Pancreas (tissue), 10 donors: ENCODE measurements around the gene TACC3. TPM values are rescaled to one million over a fixed set of nuclear protein-coding genes. Genes with fewer than 3 reads are reported as not detected.

ENCODE experiments used
- ATAC-seq, 4 donors: fragments of 200-7000 bp; cut with Tn5 transposase; one replicate each; pipeline versions ENCODE4 v1.8.0 to v1.9.1; 2020; ENCODE audit warnings: mild to moderate bottlenecking in 4 of 4, moderate library complexity in 4 of 4
- DNase-seq, 6 donors: peaks; one replicate each; pipeline ENCODE4 v3.0.0-alpha.2; 2020
- FAIRE-seq: peaks from 2 replicates; lab custom pipeline; 2012; peaks lifted over from hg19 to GRCh38; lab: Jason Lieb, UNC
- H3K27ac ChIP-seq, 4 donors: fragments of 200-600 bp; sonication (generic); 1 replicate in 3 of 4; 2 replicates in 1 of 4; pipeline versions ENCODE4 v1.5.0 to v1.8.0; 2020
- H3K27me3 ChIP-seq, 4 donors: fragments of 200-600 bp; one replicate each; pipeline ENCODE4 v1.8.0; 2021
- H3K36me3 ChIP-seq, 3 donors: fragments of 200-600 bp; sonication (generic) in 1 of 3; one replicate each; pipeline versions ENCODE4 v1.5.0 to v1.8.0; 2020 to 2021
- H3K4me1 ChIP-seq, 3 donors: fragments of 200-600 bp; one replicate each; pipeline ENCODE4 v1.8.0; 2021
- H3K4me3 ChIP-seq, 4 donors: fragments of 200-600 bp; sonication (generic) in 2 of 4; one replicate each; pipeline versions ENCODE4 v1.5.0 to v1.8.0; 2020 to 2021
- H3K9me3 ChIP-seq, 4 donors: fragments of 200-600 bp; one replicate each; pipeline ENCODE4 v1.8.0; 2021
- WGBS, 2 donors: extraction: QIAGEN DNeasy Blood & Tissue Kit; methylation state at CpG; one replicate each; pipeline ENCODE4 v1.1.7; 2013; 5-methylcytosine and 5-hydroxymethylcytosine counted together
- intact Hi-C, 3 donors: fragments of 100-400 bp; cut with DNase I; formaldehyde crosslinking; loops; one replicate each; pipeline versions ENCODE4 v1.11.1 to v1.14.2; 2022
- polyA plus RNA-seq, 2 donors: library from polyadenylated mRNA; stranded (reverse); fragments of 200-250 nt; gene quantifications; one replicate each; pipeline ENCODE4 v1.2.3, GENCODE V29; 2013
- total RNA-seq, 6 donors: library from RNA; stranded (reverse); fragmentation: NEBNext Ultra II Directional in 4 of 6; extraction: Animal tissue kit (Norgen Biotek cat#: 25700) in 4 of 6; gene quantifications; one replicate each; pipeline versions ENCODE4 v1.2.1 to v1.2.4, GENCODE V29; 2021 to 2023
- TF ChIP-seq, protein P1 (sequence below), 4 donors: fragments of 200-600 bp; sonication (generic) in 3 of 4; IDR thresholded peaks; one replicate each; pipeline versions ENCODE4 v1.5.0 to v1.8.0; 2021; ENCODE audit warnings: antibody characterized with exemption in 4 of 4
- donor health status: healthy with polysubstance abuse.
- donor health status: DM: no; HTN: no; CAD: no; lungs with moderate emphysema.
- donor health status: DM: no; HTN: no; CAD: no.
- donor health status: control.
- donor health status: control.
- donor health status: Bipolar disorder and iron deficiency.
- donor health status: DM: yes; HTN: yes; CAD: no.
- donor health status: DM: no; HTN: no; CAD: no.
- donor health status: DM: no; HTN: no; CAD: no.
- donor health status: DM: yes; HTN: yes; CAD: no.

The TACC3 gene
- total and polyA plus RNA-seq, 8 donors, result 0.97 to 4.8 (median 3.3) TPM

DNA sequence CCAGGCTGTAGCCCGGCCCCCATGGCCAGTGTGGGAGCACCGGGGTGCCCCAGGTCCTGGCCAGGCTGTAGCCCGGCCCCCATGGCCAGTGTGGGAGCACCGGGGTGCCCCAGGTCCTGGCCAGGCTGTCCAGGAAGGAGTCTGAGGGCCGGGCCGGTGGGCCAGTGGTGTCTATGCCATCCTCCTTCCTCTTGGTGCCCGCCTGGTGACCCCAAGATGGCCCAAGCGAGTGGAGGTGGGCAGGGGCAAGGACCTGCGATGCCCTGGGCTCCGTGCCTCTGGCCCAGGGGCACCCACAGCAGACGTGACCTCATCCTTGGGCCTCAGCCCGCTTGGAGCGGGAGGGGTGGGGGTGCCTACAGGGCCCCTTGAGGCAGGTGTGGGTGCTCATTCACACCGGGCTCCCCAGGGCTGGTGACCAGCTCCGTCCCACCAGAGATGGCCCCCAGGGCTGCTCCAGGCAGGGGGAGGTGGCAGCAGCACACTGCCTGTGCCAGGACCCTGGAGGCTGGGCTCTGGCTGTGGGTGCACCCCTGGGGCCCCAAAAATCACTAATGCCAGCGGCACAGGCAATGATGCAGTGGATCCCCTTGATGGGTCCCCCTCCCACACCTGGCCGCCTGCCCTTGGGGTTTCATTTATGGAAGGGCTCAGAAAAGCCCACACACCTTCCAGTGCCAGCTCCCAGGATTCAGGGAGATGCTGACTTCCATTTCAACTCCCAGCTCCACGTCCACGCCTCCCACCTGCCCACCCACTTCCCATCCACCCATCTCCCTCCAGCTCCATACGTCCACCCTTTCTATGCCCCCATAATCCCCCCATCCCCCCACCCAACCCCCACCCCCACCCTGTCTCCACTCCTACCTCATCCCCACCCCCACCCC lies 35.8 kb downstream of the TACC3 start:
- no peaks in the 10 kb centered on the region for H3K9me3 ChIP-seq
- H3K4me3 ChIP-seq, result no peak overlapping the region
- FAIRE-seq (no peak), ATAC-seq (no peak), DNase-seq (no peak)
- TF ChIP-seq, protein P1, sequence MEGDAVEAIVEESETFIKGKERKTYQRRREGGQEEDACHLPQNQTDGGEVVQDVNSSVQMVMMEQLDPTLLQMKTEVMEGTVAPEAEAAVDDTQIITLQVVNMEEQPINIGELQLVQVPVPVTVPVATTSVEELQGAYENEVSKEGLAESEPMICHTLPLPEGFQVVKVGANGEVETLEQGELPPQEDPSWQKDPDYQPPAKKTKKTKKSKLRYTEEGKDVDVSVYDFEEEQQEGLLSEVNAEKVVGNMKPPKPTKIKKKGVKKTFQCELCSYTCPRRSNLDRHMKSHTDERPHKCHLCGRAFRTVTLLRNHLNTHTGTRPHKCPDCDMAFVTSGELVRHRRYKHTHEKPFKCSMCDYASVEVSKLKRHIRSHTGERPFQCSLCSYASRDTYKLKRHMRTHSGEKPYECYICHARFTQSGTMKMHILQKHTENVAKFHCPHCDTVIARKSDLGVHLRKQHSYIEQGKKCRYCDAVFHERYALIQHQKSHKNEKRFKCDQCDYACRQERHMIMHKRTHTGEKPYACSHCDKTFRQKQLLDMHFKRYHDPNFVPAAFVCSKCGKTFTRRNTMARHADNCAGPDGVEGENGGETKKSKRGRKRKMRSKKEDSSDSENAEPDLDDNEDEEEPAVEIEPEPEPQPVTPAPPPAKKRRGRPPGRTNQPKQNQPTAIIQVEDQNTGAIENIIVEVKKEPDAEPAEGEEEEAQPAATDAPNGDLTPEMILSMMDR (IDR thresholded peaks at IDR 0.05), result no peak
- no peaks in the 10 kb centered on the region for H3K4me1 ChIP-seq
- no peaks in the 10 kb centered on the region for H3K27me3 ChIP-seq
- intact Hi-C loops, result no loop called here
- H3K27ac ChIP-seq, result no peak overlapping the region
- WGBS, 2 donors, result 74 to 83% methylated on average over 14 to 20 of the region's 20 CpGs
- no peaks in the 10 kb centered on the region for H3K36me3 ChIP-seq

DNA sequence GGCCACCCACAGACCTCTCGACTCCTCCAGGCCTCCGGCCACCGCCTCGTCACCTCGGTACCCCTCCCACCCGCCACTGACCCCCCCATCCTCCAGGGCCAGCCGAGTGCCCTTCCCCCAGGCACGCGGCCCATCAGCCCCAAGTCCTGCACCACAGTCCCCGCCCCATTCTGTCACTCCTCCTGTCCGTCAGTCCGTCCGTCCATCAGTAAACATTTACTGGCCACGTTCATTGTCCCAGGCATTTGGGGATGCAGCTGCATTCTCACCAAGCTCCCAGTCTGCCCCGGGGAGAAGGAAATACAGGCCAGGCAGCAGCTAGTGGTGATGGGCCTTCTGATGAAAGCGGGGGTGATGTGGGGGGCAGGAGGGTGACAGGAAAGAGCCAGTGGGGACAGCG lies 36.5 kb downstream of the TACC3 start:
- no peak for ATAC-seq
- WGBS, 2 donors, result 58 to 61% methylated on average over 17 of the region's 17 CpGs
- Histone ChIP-seq H3K9me3 (no peaks in the 10 kb centered on the region), H3K36me3 (no peaks in the 10 kb centered on the region), H3K27ac (no peak overlapping the region), H3K4me3 (no peak overlapping the region), H3K27me3 (no peaks in the 10 kb centered on the region), H3K4me1 (no peaks in the 10 kb centered on the region)
- FAIRE-seq, result no peak
- TF ChIP-seq, protein P1 (IDR thresholded peaks at IDR 0.05), result no peak
- no peak for DNase-seq
- intact Hi-C loops, result no loop called here

DNA sequence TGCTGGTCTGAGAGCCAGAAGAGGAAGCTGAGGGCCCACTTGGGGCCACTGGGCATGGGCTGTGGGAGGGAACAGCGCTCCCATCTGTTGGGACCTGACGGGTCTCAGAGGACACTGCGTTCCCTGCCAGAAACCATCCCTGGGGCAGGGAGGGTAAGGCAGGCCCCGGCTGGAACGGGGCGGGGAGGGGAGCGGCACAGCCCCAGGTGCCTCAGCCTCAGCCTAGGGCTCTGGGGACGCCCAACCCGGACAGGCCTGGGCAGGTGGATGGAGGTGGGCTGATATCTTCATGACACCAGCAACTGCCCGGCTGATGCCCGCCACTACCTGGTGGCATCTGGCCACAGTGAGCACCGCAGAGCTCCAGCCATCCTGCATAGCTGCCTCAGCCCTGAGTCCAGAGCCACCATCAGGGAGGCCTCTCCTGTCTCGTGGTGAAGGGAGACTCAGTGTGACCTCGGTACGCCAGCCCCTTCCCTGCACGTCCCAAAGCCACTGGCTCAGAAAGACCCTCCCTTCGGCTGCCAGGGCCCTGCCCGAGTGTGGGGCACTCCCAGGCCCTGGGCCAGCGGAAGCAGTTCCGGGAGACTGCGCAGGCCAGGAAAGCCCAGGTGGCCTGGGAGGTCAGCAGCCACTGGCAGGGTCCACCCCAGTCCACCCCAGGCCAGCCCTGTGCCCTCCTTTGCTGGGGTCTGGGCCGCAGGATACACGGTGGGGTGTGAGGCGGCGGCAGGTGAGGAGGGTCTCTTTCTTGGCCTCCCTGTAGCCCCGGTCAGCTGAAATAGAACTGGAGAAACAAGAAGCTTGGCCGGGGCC lies 37.2 kb downstream of the TACC3 start:
- TF ChIP-seq, protein P1 (IDR thresholded peaks at IDR 0.05), result no peak
- Histone ChIP-seq H3K36me3 (no peaks in the 10 kb centered on the region), H3K9me3 (no peaks in the 10 kb centered on the region), H3K4me1 (no peaks in the 10 kb centered on the region), H3K4me3 (no peak overlapping the region), H3K27me3 (no peaks in the 10 kb centered on the region), H3K27ac (no peak overlapping the region)
- intact Hi-C loops, result no loop called here
- ATAC-seq (no peak), FAIRE-seq (no peak), DNase-seq (no peak)
- 82 to 92% methylated on average over 26 to 27 of the region's 27 CpGs for WGBS, 2 donors

DNA sequence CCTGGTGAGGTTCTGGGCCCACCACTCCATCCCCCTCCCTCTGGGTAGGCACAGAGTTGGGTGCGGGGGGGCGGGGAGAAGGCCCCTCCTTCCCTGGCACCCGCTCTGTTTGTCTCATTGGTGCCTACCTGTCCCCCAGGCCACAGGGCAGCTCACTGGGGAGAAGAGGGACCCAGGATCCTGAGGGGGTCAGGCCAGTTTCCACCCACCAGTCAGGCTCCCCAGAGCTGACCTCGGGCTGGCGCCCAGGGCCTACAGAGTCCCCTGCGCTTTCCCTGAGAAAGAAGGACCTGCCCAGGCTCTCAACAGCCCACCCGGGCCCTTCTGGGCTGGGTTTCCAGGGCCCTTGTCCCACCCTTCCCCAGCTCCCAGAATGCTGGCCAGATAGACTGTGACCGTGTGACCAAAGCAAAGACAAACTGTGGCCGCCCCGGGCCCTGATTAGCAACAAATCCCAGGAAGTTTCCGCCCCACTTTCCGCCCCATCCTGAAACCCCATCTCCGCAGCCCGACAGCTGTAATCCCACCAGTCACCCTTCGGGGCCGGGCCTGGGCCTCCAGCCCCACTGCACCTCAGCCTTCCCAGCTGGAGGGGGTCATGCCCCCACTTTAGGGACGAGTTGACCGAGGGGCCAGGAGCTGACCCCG lies 38.0 kb downstream of the TACC3 start:
- TF ChIP-seq, protein P1 (IDR thresholded peaks at IDR 0.05), result no peak
- no peaks in the 10 kb centered on the region for H3K27me3 ChIP-seq
- no peaks in the 10 kb centered on the region for H3K4me1 ChIP-seq
- H3K4me3 ChIP-seq, result no peak overlapping the region
- DNase-seq (no peak), FAIRE-seq (no peak), ATAC-seq (no peak)
- H3K9me3 ChIP-seq, result no peaks in the 10 kb centered on the region
- 80 to 82% methylated on average over 17 to 19 of the region's 19 CpGs for WGBS, 2 donors
- H3K36me3 ChIP-seq, result no peaks in the 10 kb centered on the region
- no peak overlapping the region for H3K27ac ChIP-seq
- intact Hi-C loops, result no loop called here
